Measurements from ENCODE around the gene TMEM131. TPM values are rescaled to one million over a fixed set of nuclear protein-coding genes. Genes with fewer than 3 reads are reported as not detected.

The TMEM131 gene
- total RNA-seq, 2 donors from 2014 or later = 49.5 to 52.0 TPM

DNA sequence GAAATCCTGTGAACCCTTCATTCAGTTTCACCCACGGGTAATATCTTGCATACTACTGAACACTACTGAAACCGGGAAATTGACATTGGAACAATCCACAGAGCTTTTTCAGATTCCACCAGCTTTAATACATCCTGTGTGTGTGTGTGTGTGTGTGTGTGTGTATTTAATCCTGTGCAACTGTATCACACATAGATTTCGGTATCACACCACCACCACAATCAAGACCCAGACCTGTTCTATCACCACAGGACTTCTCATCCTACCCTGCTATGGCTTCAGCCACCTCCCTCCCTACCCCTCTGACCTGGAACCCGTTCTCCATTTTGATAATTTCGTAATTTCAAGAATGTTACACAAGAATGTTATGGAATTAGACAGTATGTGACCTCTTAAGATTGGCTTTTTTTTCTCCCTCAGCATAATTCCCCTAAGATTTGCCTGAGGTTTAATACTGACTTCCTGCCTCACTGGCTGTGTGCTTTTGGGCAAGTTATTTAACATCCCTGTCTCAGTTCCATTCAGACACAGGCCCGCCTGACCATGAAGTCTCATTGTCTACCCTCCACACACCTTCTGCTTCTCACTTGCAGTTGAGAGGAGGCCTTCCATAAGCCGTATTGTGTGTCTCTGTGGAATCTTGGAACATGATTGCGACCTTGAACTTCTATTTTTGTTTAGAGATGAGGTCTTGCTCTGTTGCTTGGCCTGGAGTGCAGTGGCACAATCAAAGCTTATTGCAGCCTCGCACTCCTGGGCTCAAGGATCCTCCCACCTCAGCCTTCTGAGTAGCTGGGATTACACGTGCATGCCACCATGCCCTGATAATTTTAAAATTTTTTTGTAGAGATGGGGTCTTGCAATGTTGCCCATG, 14.4 kb upstream of the TMEM131 start:
- no peak for ATAC-seq (ENCODE audit: insufficient number of reproducible peaks, low FRiP score, low read depth)
- no peaks in the 10 kb centered on the region for H3K4me1 ChIP-seq (ENCODE audit: control insufficient read depth in 1 of 2, low read depth in 2 of 2)
- no peak for DNase-seq (ENCODE audit: low spot score)
- H3K9me3 ChIP-seq = no peaks in the 10 kb centered on the region
- H3K36me3 ChIP-seq = no peaks in the 10 kb centered on the region
- no peaks in the 10 kb centered on the region for H3K27me3 ChIP-seq (replicated peaks; ENCODE audit: insufficient read depth)
- no peak overlapping the region for H3K4me3 ChIP-seq
- H3K27ac ChIP-seq = no peak overlapping the region
- TF ChIP-seq, protein P1, sequence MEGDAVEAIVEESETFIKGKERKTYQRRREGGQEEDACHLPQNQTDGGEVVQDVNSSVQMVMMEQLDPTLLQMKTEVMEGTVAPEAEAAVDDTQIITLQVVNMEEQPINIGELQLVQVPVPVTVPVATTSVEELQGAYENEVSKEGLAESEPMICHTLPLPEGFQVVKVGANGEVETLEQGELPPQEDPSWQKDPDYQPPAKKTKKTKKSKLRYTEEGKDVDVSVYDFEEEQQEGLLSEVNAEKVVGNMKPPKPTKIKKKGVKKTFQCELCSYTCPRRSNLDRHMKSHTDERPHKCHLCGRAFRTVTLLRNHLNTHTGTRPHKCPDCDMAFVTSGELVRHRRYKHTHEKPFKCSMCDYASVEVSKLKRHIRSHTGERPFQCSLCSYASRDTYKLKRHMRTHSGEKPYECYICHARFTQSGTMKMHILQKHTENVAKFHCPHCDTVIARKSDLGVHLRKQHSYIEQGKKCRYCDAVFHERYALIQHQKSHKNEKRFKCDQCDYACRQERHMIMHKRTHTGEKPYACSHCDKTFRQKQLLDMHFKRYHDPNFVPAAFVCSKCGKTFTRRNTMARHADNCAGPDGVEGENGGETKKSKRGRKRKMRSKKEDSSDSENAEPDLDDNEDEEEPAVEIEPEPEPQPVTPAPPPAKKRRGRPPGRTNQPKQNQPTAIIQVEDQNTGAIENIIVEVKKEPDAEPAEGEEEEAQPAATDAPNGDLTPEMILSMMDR (IDR thresholded peaks at IDR 0.05) = no peak

DNA sequence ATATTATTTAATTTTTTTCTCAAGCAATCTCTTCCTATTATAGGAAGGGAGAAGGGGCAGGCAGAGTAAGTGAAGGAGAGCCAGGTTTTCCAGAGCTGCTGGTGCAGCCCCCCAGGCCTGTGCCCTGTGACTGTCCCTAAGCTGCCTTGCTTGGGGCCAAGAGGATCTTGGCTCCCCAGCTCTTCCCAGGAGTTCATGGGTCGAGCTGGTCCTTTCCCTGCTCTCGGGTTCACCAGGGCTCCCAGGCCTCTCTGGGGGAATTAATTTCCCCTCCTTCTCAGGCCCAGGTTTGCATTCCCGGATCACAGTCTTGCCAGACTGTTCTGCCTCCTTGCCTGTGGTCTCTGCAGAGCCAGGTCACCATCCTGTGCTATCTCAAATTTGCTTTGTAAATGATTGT, 12.7 kb upstream of the TMEM131 start:
- Histone ChIP-seq H3K27me3 (replicated peaks; ENCODE audit: insufficient read depth) (no peaks in the 10 kb centered on the region), H3K4me1 (ENCODE audit: control insufficient read depth in 1 of 2, low read depth in 2 of 2) (no peaks in the 10 kb centered on the region), H3K4me3 (no peak overlapping the region), H3K9me3 (no peaks in the 10 kb centered on the region), H3K36me3 (no peaks in the 10 kb centered on the region), H3K27ac (no peak overlapping the region)
- ATAC-seq (ENCODE audit: insufficient number of reproducible peaks, low FRiP score, low read depth) = no peak
- DNase-seq (ENCODE audit: low spot score) = no peak
- TF ChIP-seq, protein P1 (IDR thresholded peaks at IDR 0.05) = no peak

DNA sequence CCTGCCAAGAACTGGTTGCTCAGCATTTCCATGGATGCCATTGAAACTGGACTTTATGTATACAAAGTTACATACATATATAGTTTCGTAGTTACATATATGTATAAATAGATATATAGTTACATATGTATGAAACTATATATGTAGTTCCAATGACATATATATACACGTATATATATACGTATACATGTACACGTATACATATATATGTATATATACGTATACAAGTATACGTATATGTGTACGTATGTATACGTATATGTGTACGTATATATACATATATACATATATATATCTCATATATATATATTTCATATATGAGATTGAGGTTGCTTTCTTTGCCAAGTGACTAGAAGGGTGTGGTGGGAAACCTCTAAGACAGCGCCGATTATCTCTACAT, 10.6 kb upstream of the TMEM131 start:
- ATAC-seq (ENCODE audit: insufficient number of reproducible peaks, low FRiP score, low read depth) (no peak), DNase-seq (ENCODE audit: low spot score) (no peak)
- no peaks in the 10 kb centered on the region for H3K4me1 ChIP-seq (ENCODE audit: control insufficient read depth in 1 of 2, low read depth in 2 of 2)
- no peak overlapping the region for H3K4me3 ChIP-seq
- TF ChIP-seq, protein P1 (IDR thresholded peaks at IDR 0.05) = no peak
- H3K9me3 ChIP-seq = no peaks in the 10 kb centered on the region
- no peak overlapping the region for H3K27ac ChIP-seq
- H3K27me3 ChIP-seq (replicated peaks; ENCODE audit: insufficient read depth) = no peaks in the 10 kb centered on the region
- H3K36me3 ChIP-seq = no peaks in the 10 kb centered on the region

DNA sequence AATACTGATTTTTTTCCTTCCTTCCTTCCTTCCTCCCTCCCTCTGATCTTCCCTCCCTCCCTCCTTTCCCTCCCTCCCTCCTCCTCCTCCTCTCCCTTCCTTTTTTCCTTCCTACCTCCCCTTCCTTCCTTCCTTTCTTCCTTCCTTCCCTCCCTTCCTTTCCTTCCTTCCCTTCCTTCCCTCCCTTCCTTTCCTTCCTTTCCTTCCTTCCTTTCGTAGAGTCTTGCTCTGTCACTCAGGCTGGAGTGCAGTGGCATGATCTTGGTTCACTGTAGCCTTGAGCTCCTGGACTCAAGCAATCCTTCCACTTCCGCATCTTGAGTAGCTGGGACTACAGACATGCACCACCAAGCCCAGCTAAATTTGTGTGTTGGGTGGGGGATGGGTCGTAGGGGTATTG, 8.9 kb upstream of the TMEM131 start:
- H3K4me3 ChIP-seq = no peak overlapping the region
- TF ChIP-seq, protein P1 (IDR thresholded peaks at IDR 0.05) = no peak
- H3K4me1 ChIP-seq (ENCODE audit: control insufficient read depth in 1 of 2, low read depth in 2 of 2) = no peaks in the 10 kb centered on the region
- no peaks in the 10 kb centered on the region for H3K9me3 ChIP-seq
- DNase-seq (ENCODE audit: low spot score) = no peak
- ATAC-seq (ENCODE audit: insufficient number of reproducible peaks, low FRiP score, low read depth) = no peak
- H3K27ac ChIP-seq = no peak overlapping the region
- H3K27me3 ChIP-seq (replicated peaks; ENCODE audit: insufficient read depth) = no peaks in the 10 kb centered on the region
- no peaks in the 10 kb centered on the region for H3K36me3 ChIP-seq

DNA sequence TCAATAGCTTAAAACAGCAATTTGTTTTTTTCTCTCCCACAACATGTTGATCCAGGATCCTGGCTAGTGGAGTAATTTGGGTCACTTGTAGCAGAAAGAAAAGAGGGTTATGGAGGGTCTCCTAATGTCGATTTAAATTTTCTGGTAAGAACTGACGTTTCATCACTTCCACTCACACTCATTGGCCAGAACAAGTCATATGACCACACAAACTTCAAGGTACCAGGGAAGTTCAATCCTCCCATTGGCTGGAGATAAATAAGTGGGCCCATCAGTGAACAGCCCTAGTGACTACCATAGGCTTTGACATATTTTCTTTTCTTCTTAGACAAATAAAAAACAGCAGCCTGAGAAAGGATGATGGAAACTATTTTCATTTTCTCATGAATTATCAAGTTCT, 8.3 kb upstream of the TMEM131 start:
- TF ChIP-seq, protein P1 (IDR thresholded peaks at IDR 0.05) = no peak
- Histone ChIP-seq H3K36me3 (no peaks in the 10 kb centered on the region), H3K4me1 (ENCODE audit: control insufficient read depth in 1 of 2, low read depth in 2 of 2) (no peaks in the 10 kb centered on the region), H3K27me3 (replicated peaks; ENCODE audit: insufficient read depth) (no peaks in the 10 kb centered on the region), H3K27ac (no peak overlapping the region), H3K9me3 (no peaks in the 10 kb centered on the region), H3K4me3 (no peak overlapping the region)
- no peak for ATAC-seq (ENCODE audit: insufficient number of reproducible peaks, low FRiP score, low read depth)
- DNase-seq (ENCODE audit: low spot score) = no peak

All from thoracic aorta (tissue), 2 donors.